Left cardiac atrium (tissue), 4 donors: ENCODE results near the gene SHPK. TPM values are rescaled to one million over a fixed set of nuclear protein-coding genes. Genes with fewer than 3 reads are reported as not detected.
A peak's percentile ranks its signal among the peaks of the same experiment; 100 is the strongest.
"Not testable (repeated sequence)": the region's sequence is repeated elsewhere in the genome, so short reads cannot be mapped to it uniquely, and the experiment has no call there.

Source experiments
- ATAC-seq, 2 donors: fragments of 200-7000 bp; cut with Tn5 transposase; one replicate each; pipeline ENCODE4 v1.9.1; 2020; ENCODE audit warnings: mild to moderate bottlenecking in 2 of 2, moderate library complexity in 2 of 2
- DNase-seq: peaks from one replicate; pipeline ENCODE4 v3.0.0-alpha.2; 2020
- intact Hi-C, 2 donors: fragments of 100-400 bp; cut with DNase I; formaldehyde crosslinking; loops; one replicate each; pipeline versions ENCODE4 v1.14.1 to v1.15.1; 2022 to 2023
- total RNA-seq, 2 donors: library from RNA; stranded (reverse); fragmentation: NEBNext Ultra II Directional; extraction: Animal tissue kit (Norgen Biotek cat#: 25700); gene quantifications; one replicate each; pipeline ENCODE4 v1.2.1, GENCODE V29; 2021
- donor health status: DM: no; HTN: yes; CAD: no.
- donor health status: DM: no; HTN: yes; CAD: no; lungs with severe emphysema.
- donor health status: DM: yes; HTN: yes; CAD: no.
- donor health status: Dilated cardiomyopathy.

Gene SHPK
- total RNA-seq, 2 donors from 2014 or later: 4.6 to 6.1 TPM

- ATAC-seq: no peak
- intact Hi-C loops: no loop called here
- peak; percentile 12 for DNase-seq
These were observed 38.0 kb downstream of the SHPK start for GRCh38 chr17:3598078-3598477.

GRCh38 chr17:3596804-3597464 is 39.1 kb downstream of the SHPK start:
- ATAC-seq (no peak), DNase-seq (peak; percentile 15)
- intact Hi-C loops: no loop called here

GRCh38 chr17:3594976-3595375 is 41.1 kb downstream of the SHPK start:
- ATAC-seq (no peak), DNase-seq (no peak)
- intact Hi-C loops: no loop called here

- DNase-seq: peak; percentile 53
- ATAC-seq: peak; percentile 60 to 77
- intact Hi-C loops: no loop called here
These were observed 41.8 kb downstream of the SHPK start for GRCh38 chr17:3594051-3594800.

- ATAC-seq: no peak
- intact Hi-C loops: no loop called here
- DNase-seq: peak; percentile 10
These were observed 42.7 kb downstream of the SHPK start for GRCh38 chr17:3593384-3593783.

- DNase-seq (no peak), ATAC-seq (no peak)
- intact Hi-C loops: no loop called here
These were observed 43.7 kb downstream of the SHPK start for GRCh38 chr17:3592216-3592860.

- no peak for ATAC-seq
- intact Hi-C loops: no loop called here
- peak; percentile 14 for DNase-seq
These were observed 45.3 kb downstream of the SHPK start for GRCh38 chr17:3590768-3591167.

- intact Hi-C loops: no loop called here
- DNase-seq (no peak), ATAC-seq (no peak)
These were observed 45.8 kb downstream of the SHPK start for GRCh38 chr17:3590231-3590630.

GRCh38 chr17:3589784-3590183 is 46.3 kb downstream of the SHPK start:
- no peak for ATAC-seq
- no peak for DNase-seq
- intact Hi-C loops: no loop called here

- no peak for ATAC-seq
- intact Hi-C loops: no loop called here
- no peak for DNase-seq
These were observed 50.2 kb downstream of the SHPK start for GRCh38 chr17:3585826-3586225.

GRCh38 chr17:3583456-3583855 is 52.6 kb downstream of the SHPK start:
- intact Hi-C loops: no loop called here

GRCh38 chr17:3582915-3583314 is 53.1 kb downstream of the SHPK start:
- ATAC-seq (no peak), DNase-seq (no peak)
- intact Hi-C loops: no loop called here

More at GRCh38 chr17:3583456-3583855, 52.6 kb downstream of the SHPK start:
- no peak for ATAC-seq
- no peak for DNase-seq

- ATAC-seq, intact Hi-C loops, DNase-seq: not testable (repeated sequence)
These were observed 57.4 kb downstream of the SHPK start for GRCh38 chr17:3578667-3579066.

GRCh38 chr17:3576970-3577369 is 59.1 kb downstream of the SHPK start:
- DNase-seq: no peak
- intact Hi-C loops: no loop called here
- no peak for ATAC-seq

- no peak for ATAC-seq
These were observed 60.5 kb downstream of the SHPK start for GRCh38 chr17:3575511-3575910.

GRCh38 chr17:3574231-3574630 is 61.8 kb downstream of the SHPK start:
- intact Hi-C loops: no loop called here
- ATAC-seq (no peak), DNase-seq (no peak)

More at GRCh38 chr17:3575511-3575910, 60.5 kb downstream of the SHPK start:
- DNase-seq: no peak
- intact Hi-C loops: no loop called here

GRCh38 chr17:3573246-3574100 is 62.6 kb downstream of the SHPK start:
- DNase-seq (no peak), ATAC-seq (no peak)
- intact Hi-C loops: no loop called here

GRCh38 chr17:3572231-3572630 is 63.8 kb downstream of the SHPK start:
- DNase-seq: no peak
- intact Hi-C loops: no loop called here

More at GRCh38 chr17:3572231-3572630, 63.8 kb downstream of the SHPK start:
- no peak for ATAC-seq
